Renal pelvis (tissue), 4 donors: Measurements from ENCODE around the gene TAP2. TPM values are rescaled to one million over a fixed set of nuclear protein-coding genes. Genes with fewer than 3 reads are reported as not detected.
"Not testable (repeated sequence)": the region's sequence is repeated elsewhere in the genome, so short reads cannot be mapped to it uniquely, and the experiment has no call there.

Experiments used
- DNase-seq: peaks from one replicate; pipeline ENCODE4 v3.0.0-alpha.2; 2013
- polyA plus RNA-seq, 3 donors: library from polyadenylated mRNA; unstranded; fragments of 120-200 nt; gene quantifications; one replicate each; pipeline ENCODE4 v1.2.1, GENCODE V29; 2013; ENCODE audit not compliant: insufficient read length in 3 of 3

The TAP2 gene
- polyA plus RNA-seq, 3 donors, result 9.9 to 13.1 (median 10.5) TPM

GRCh38 chr6:32839356-32839755 lies 817 bp upstream of the TAP2 start:
- DNase-seq, result no peak

- DNase-seq, result no peak
Measured at GRCh38 chr6:32837651-32838113, 857 bp downstream of the TAP2 start.

DNA sequence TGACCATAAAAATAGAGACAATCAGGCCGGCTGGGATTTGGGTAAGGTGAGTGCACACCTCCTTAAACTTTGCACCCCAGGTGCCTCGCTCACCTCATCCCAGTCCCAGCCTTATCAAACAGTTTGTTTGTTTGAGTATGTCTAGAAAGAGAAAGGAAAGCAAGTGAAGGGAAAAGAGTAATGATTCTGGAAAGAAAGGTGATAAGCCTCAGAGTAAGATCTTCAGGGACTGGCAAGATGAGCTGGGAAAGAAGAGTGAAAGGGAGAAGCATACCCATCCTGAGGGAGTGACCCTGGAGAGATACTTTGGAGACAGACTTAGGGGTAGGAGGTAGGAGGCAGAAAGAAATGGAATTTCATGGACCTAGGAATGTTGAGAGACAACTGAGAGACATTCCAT lies 1.7 kb downstream of the TAP2 start:
- no peak for DNase-seq

- no peak for DNase-seq
Measured at GRCh38 chr6:32835167-32835893, 3.2 kb downstream of the TAP2 start.

- DNase-seq, result no peak
Measured at GRCh38 chr6:32833664-32834063, 4.9 kb downstream of the TAP2 start.

DNA sequence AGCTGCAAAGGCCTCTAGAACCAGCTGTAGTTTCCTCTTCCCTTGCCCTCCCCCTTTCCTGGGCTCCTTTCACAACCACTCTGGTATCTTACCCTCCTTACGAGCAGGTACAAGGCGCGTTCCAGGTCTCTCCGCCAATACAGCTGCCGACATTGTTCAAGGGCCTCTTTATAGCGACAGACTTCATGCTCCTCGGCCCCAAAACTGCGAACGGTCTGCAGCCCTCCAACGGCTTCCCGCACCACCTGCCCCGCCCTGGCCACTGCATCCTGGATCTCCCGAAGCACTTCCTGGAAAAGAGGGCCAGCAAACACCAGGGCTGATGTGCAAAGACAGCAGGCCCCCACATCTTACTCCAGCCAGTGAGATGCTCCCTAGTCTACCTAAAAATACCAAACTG lies 6.0 kb downstream of the TAP2 start:
- DNase-seq, result no peak

GRCh38 chr6:32830936-32831335 lies 7.6 kb downstream of the TAP2 start:
- no peak for DNase-seq

- no peak for DNase-seq
Measured at GRCh38 chr6:32830017-32830416, 8.5 kb downstream of the TAP2 start.

- DNase-seq, result no peak
Measured at GRCh38 chr6:32829495-32829894, 9.0 kb downstream of the TAP2 start.

- DNase-seq, result no peak
Measured at GRCh38 chr6:32827025-32827424, 11.5 kb downstream of the TAP2 start.

DNA sequence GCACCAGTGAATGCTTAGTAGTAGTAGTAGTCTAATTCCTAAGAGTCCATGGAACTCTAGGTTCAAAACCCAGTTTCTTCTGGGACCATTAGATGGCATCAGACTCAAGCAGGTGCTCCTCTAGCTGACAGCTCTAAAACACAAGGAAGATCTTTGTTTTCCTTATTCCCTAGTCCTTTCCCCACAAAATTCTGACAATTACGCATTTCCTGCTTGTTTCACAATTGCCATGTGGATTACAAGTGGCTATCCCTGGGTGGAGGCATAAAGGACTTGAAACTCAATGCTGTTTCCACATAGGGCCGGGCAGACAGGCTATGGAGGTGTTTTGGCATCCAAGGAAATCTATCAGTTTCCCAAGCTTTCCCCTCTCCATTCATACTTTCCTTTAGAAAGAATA lies 12.6 kb downstream of the TAP2 start:
- DNase-seq, result peak; percentile 8

GRCh38 chr6:32819729-32820128 lies 18.8 kb downstream of the TAP2 start:
- no peak for DNase-seq

DNA sequence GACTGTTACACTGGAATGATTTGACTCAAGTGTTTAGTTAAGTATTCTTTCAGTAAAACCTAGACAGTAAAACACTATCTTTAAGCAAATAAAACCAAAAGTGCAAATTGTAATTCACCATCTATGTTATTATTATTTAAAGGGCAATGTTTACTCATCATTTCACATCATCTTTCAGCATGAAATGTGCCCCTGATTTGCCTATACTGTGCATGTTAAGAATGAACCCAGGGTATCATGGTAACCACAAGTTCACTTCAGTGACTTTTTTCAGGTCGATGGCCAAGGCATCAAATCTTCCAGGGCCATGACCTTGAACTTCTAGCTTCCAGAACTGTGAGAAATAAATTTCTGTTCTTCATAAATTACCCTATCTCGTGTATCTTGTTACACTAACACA lies 19.7 kb downstream of the TAP2 start:
- no peak for DNase-seq

DNA sequence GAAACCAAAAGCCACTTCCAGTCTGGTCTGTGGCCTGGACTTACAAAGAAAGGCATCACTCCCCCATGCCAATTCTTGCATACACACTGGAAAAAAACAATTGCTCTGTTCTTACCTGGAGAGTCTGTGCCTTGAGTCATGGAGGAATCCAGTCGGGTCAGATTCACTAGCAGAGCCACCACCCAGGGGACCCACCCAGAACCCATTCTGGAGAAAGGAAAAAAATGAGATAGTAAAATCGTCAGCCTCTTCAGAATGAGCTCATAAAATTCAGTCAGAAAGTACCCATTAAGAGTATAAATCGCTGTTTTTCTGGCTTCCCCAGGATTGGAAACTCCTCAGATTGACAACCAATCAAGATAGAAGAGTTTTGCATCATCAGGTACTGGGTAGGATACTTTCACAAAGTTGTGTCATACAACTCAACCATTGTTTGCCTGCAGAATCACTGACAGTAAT lies 21.8 kb downstream of the TAP2 start, which contains the start of gene HLA-DOB:
TSS of gene HLA-DOB (minus strand) at position 257 of the 459 bp plus-strand sequence. CDS start at position 206, 51 bp downstream.
- no peak for DNase-seq

DNA sequence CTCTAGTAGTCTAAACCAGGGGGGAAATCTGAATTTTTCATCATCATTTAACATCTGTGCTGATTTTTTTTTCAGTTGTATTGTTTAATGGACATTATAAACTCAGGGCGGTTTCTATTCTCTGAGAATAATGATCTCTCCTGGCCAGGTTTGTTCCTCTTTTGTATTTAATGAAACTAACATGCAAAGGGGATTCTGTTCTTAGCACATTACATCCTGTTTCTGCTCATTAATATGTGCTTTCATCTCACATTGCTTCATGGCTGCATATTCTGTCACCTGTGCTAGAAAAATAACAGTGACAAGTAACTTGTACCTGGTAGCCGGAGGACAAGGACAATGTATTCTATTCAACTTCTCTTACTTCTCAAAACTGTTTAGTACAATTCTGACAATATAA lies 22.5 kb downstream of the TAP2 start:
- DNase-seq, result no peak

DNA sequence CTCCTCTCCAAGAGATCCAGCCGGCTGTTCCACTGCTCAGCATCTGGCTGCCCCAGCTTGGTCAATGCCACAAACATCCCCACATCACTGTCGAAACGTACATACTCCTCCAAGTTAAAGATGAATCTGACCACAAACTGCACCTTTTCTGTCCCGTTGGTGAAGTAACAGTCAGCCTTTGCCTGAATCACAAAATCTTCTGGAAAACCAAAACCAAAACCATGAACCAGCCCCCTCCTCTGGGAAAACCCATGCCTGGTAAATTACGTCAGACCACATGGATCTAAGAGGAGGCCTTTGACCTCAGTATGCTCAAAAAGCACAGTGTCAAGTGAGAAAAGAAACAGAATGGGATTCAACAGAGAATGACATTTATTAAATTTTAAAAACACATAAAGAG lies 23.4 kb downstream of the TAP2 start:
- DNase-seq, result no peak

- no peak for DNase-seq
Measured at GRCh38 chr6:32814145-32814544, 24.4 kb downstream of the TAP2 start.

- no peak for DNase-seq
Measured at GRCh38 chr6:32809171-32809570, 29.4 kb downstream of the TAP2 start.

DNA sequence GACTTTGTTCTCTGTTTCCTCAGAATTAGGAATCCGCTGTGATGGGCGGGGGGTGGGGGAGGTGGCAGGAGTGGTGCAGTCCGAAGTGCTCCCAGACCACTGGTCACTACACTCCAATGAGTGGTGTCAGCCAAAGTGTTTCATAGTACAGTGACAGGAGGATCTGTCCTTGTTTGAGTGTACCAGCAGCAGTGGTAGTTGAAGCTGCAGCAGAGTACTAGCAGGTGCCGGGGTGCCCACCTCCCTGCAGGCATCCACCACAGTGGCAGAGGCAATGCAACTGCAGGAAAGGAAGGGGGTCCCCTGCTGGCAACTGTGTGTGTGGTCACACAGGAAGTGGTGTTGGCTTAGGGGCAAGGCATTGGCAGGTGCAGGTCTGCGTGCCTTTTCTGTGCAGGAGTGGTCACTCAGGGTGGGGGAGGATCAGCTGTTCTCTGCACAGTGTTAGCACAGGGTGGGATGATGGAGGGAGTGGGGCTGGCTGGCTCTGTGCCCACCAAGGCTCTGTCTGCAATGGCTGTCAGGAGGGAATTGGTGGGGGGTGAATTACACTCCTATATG lies 31.4 kb downstream of the TAP2 start:
- DNase-seq, result no peak

GRCh38 chr6:32805404-32805803 lies 33.1 kb downstream of the TAP2 start:
- DNase-seq, result not testable (repeated sequence)

DNA sequence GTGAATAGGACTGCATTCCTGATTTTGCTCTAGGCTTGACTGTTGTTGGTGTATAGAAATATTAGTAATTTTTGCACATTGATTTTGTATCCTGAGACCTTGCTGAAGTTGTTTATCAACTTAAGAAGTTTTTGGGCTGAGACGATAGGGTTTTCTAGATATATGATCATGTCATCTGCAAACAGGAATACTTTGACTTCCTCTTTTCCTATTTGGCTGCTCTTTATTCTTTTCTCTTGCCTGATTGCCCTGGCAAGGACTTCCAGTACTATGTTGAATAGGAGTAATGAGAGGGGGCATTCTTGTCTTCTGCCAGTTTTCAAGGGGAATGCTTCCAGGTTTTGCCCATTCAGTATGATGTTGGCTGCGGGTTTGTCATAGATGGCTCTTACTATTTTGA lies 35.1 kb downstream of the TAP2 start:
- no peak for DNase-seq

- no peak for DNase-seq
Measured at GRCh38 chr6:32799740-32800139, 38.8 kb downstream of the TAP2 start.

DNA sequence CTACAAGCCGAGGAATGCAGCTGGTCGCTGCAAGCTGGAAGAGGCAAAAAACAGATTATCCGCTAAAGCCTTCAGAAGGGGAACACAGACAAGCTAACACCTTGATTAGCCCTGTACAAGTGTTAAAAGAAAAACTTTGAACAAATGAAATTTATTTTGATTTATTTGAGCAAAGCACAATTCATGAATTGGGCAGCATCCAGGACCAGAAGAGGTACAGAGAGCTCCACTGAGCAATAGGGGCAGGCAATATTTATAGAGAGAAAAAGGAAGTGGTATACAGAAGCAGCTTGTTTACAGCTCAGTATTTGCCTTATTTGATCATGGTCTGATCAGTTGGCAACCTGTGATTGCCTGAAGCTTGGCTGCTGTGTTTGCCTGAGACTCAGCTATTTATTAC lies 39.4 kb downstream of the TAP2 start:
- no peak for DNase-seq
